HCT116 (cell line): ENCODE results near the gene EPHB2. TPM values are rescaled to one million over a fixed set of nuclear protein-coding genes. Genes with fewer than 3 reads are reported as not detected.

ENCODE experiments used
- ATAC-seq: fragments of 200-7000 bp; cut with Tn5 transposase; 2 replicates; pipeline ENCODE4 v1.9.1; 2020; ENCODE audit warnings: mild to moderate bottlenecking, moderate library complexity
- BruUV-seq: library from RNA; stranded (reverse); fragments of 400-500 nt; replicated peaks from 2 replicates; lab custom pipeline; 2021; lab: Mats Ljungman, UMichigan
- CTCF ChIA-PET: fragments of 300-600 bp; sonication (Branson Sonifier 250); formaldehyde crosslinking; loops from one replicate; lab custom pipeline; 2021; ENCODE audit warnings: antibody characterized with exemption; lab: Charles Lee
- POLR2A ChIA-PET: fragments of 300-600, 350-600 bp; sonication (Branson Sonifier 250); formaldehyde crosslinking; loops from one replicate; lab custom pipeline; 2021; ENCODE audit warnings: antibody characterized with exemption; lab: Charles Lee
- RAD21 ChIA-PET, 2 experiments: fragments of 300-600 bp; sonication (Branson Sonifier 250); formaldehyde crosslinking; loops; one replicate each; lab custom pipeline; 2023; ENCODE audit warnings: low total read pairs in 2 of 2; ENCODE audit not compliant: uncharacterized antibody in 2 of 2, unreplicated experiment in 2 of 2, low non-redundant PET in 1 of 2; lab: Charles Lee
- DNase-seq: peaks from one replicate; pipeline ENCODE4 v3.0.0-alpha.2; 2010; ENCODE audit warnings: low read depth, low spot score
- H2AFZ ChIP-seq: fragments of 200-600 bp; shearing (Covaris generic), sonication (generic); 2 replicates; pipeline ENCODE4 v1.6.1; 2017; ENCODE audit warnings: low read depth, mixed run types, mixed read lengths, antibody characterized with exemption, low read length; ENCODE audit not compliant: poor library complexity, severe bottlenecking
- H3K27ac ChIP-seq: 2 replicates; pipeline ENCODE4 v1.5.1; 2012; ENCODE audit warnings: low read depth, low read length
- H3K27me3 ChIP-seq: fragments of 200-600 bp; sonication (generic); 2 replicates; pipeline ENCODE4 v1.6.1; 2016; ENCODE audit warnings: mixed run types, low read length, mixed read lengths; ENCODE audit not compliant: insufficient read depth
- H3K36me3 ChIP-seq, 2 experiments: fragments of 200-500 bp in 1 of 2; fragments of 200-600 bp in 1 of 2; sonication (Bioruptor generic) in 1 of 2; sonication (generic) in 1 of 2; 2 replicates each; pipeline versions ENCODE4 v1.5.1 to v1.6.1; 2014 to 2016; ENCODE audit warnings: low read length in 2 of 2, inconsistent platforms in 1 of 2, mixed read lengths in 1 of 2, mixed run types in 1 of 2; ENCODE audit not compliant: insufficient read depth in 2 of 2, control insufficient read depth in 1 of 2
- H3K4me1 ChIP-seq, 2 experiments: fragments of 200-600 bp in 1 of 2; sonication (generic) in 1 of 2; 2 replicates each; pipeline versions ENCODE4 v1.5.1 to v1.6.1; 2012 to 2017; ENCODE audit warnings: low read length in 2 of 2, inconsistent platforms in 1 of 2, mild to moderate bottlenecking in 1 of 2, mixed read lengths in 1 of 2, mixed run types in 1 of 2, moderate library complexity in 1 of 2; ENCODE audit not compliant: insufficient read depth in 2 of 2, control insufficient read depth in 1 of 2
- H3K4me2 ChIP-seq: fragments of 200-600 bp; sonication (generic); 2 replicates; pipeline ENCODE4 v1.6.1; 2017; ENCODE audit warnings: mixed run types, low read length, mixed read lengths
- H3K4me3 ChIP-seq, 2 experiments: fragments of 200-600 bp in 1 of 2; sonication (generic) in 1 of 2; replicated peaks in 1 of 2; 2 replicates each; pipeline ENCODE4 v1.5.1; 2011 to 2016; ENCODE audit warnings: low read length in 2 of 2, control low read depth in 1 of 2, low read depth in 1 of 2, mild to moderate bottlenecking in 1 of 2, mixed read lengths in 1 of 2, mixed run types in 1 of 2
- H3K79me2 ChIP-seq: fragments of 200-600 bp; sonication (generic); 2 replicates; pipeline ENCODE4 v1.6.1; 2017; ENCODE audit warnings: mild to moderate bottlenecking, mixed run types, low read length, moderate library complexity, mixed read lengths; ENCODE audit not compliant: insufficient read depth
- H3K9ac ChIP-seq: fragments of 200-600 bp; sonication (generic); 2 replicates; pipeline ENCODE4 v1.6.1; 2016; ENCODE audit warnings: low read length, mixed read lengths
- H3K9me2 ChIP-seq: fragments of 200-600 bp; sonication (generic), shearing (Covaris generic); 2 replicates; pipeline ENCODE4 v1.6.1; 2017; ENCODE audit warnings: mixed run types, mild to moderate bottlenecking, moderate library complexity; ENCODE audit not compliant: insufficient read depth
- H3K9me3 ChIP-seq, 2 experiments: fragments of 200-500 bp in 1 of 2; fragments of 200-600 bp in 1 of 2; sonication (Bioruptor generic) in 1 of 2; sonication (generic) in 1 of 2; 2 replicates each; pipeline ENCODE4 v1.6.1; 2014 to 2017; ENCODE audit warnings: low read length in 2 of 2, mixed read lengths in 2 of 2, inconsistent platforms in 1 of 2, low read depth in 1 of 2, mild to moderate bottlenecking in 1 of 2, mixed run types in 1 of 2, moderate library complexity in 1 of 2; ENCODE audit not compliant: control insufficient read depth in 1 of 2, insufficient read depth in 1 of 2
- H4K20me1 ChIP-seq: fragments of 200-600 bp; sonication (generic), shearing (Covaris generic); 2 replicates; pipeline ENCODE4 v1.6.1; 2017; ENCODE audit warnings: mixed run types, mild to moderate bottlenecking, moderate library complexity; ENCODE audit not compliant: insufficient read depth
- CBX3 ChIP-seq: IDR thresholded peaks from 2 replicates; pipeline ENCODE4 v1.6.1; 2012; ENCODE audit warnings: low read depth
- CEBPB ChIP-seq: IDR thresholded peaks from 2 replicates; pipeline ENCODE4 v1.6.1; 2012; ENCODE audit warnings: low read depth
- EGR1 ChIP-seq: IDR thresholded peaks from 2 replicates; pipeline ENCODE4 v1.6.1; 2012; ENCODE audit warnings: low read depth
- ELF1 ChIP-seq: IDR thresholded peaks from 2 replicates; pipeline ENCODE4 v1.6.1; 2012; ENCODE audit warnings: low read depth, borderline replicate concordance
- EZH2 ChIP-seq: fragments of 200-600 bp; sonication (generic); IDR thresholded peaks from 2 replicates; pipeline ENCODE4 v1.6.1; 2017; ENCODE audit warnings: antibody characterized with exemption, mixed run types
- FOSL1 ChIP-seq: IDR thresholded peaks from 2 replicates; pipeline ENCODE4 v1.6.1; 2012; ENCODE audit warnings: low read depth
- JUND ChIP-seq: IDR thresholded peaks from 2 replicates; pipeline ENCODE4 v1.6.1; 2012
- POLR2AphosphoS5 ChIP-seq: IDR thresholded peaks from 2 replicates; pipeline ENCODE4 v1.6.1; 2011; ENCODE audit warnings: mild to moderate bottlenecking, low read depth, low read length, moderate library complexity
- RAD21 ChIP-seq: IDR thresholded peaks from 2 replicates; pipeline ENCODE4 v1.6.1; 2012; ENCODE audit warnings: low read depth, mild to moderate bottlenecking
- SIN3A ChIP-seq: IDR thresholded peaks from 2 replicates; pipeline ENCODE4 v1.6.1; 2012; ENCODE audit warnings: low read depth
- SP1 ChIP-seq: IDR thresholded peaks from 2 replicates; pipeline ENCODE4 v1.6.1; 2012; ENCODE audit warnings: low read depth
- SRF ChIP-seq: IDR thresholded peaks from 2 replicates; pipeline ENCODE4 v1.6.1; 2012; ENCODE audit warnings: low read depth
- ZFX ChIP-seq: fragments of 450-650 bp; IDR thresholded peaks from 2 replicates; pipeline ENCODE4 v1.6.1; 2017
- ZNF274 ChIP-seq: fragments of 200-500 bp; sonication (Bioruptor generic); IDR thresholded peaks from 2 replicates; pipeline ENCODE4 v1.6.1; 2014; ENCODE audit warnings: mild to moderate bottlenecking, low read depth, low read length, inconsistent platforms
- intact Hi-C: fragments of 100-400 bp; cut with micrococcal nuclease; formaldehyde crosslinking; loops from 2 replicates; pipeline ENCODE4 v1.10.0; 2022
- total RNA-seq: library from RNA; stranded (reverse); gene quantifications from one replicate; pipeline ENCODE4 v1.2.1, GENCODE V29; 2021; ENCODE audit not compliant: unreplicated experiment
- TF ChIP-seq, protein P1 (sequence below): IDR thresholded peaks from 2 replicates; pipeline ENCODE4 v1.6.1; 2011; ENCODE audit warnings: mild to moderate bottlenecking, low read length, moderate library complexity; ENCODE audit not compliant: insufficient replicate concordance; ENCODE audit errors: extremely low read depth
- TF ChIP-seq, protein P2 (sequence below): IDR thresholded peaks from 2 replicates; pipeline ENCODE4 v1.6.1; 2012
- TF ChIP-seq, protein P3 (sequence below), 3 experiments: fragments of 200-600 bp in 1 of 3; sonication (generic) in 1 of 3; IDR thresholded peaks in 2 of 3; conservative IDR thresholded peaks in 1 of 3; 2 replicates each; pipeline ENCODE4 v1.5.1; 2012 to 2017; ENCODE audit warnings: low read depth in 2 of 3, low read length in 2 of 3, antibody characterized with exemption in 1 of 3, borderline replicate concordance in 1 of 3, control low read depth in 1 of 3, mild to moderate bottlenecking in 1 of 3, mixed read lengths in 1 of 3, mixed run types in 1 of 3, moderate library complexity in 1 of 3; ENCODE audit not compliant: insufficient read depth in 1 of 3
- TF ChIP-seq, protein P4 (sequence below): IDR thresholded peaks from 2 replicates; pipeline ENCODE4 v1.6.1; 2012

EPHB2 gene
- total RNA-seq, 1 experiment from 2014 or later: 19.5 TPM

DNA sequence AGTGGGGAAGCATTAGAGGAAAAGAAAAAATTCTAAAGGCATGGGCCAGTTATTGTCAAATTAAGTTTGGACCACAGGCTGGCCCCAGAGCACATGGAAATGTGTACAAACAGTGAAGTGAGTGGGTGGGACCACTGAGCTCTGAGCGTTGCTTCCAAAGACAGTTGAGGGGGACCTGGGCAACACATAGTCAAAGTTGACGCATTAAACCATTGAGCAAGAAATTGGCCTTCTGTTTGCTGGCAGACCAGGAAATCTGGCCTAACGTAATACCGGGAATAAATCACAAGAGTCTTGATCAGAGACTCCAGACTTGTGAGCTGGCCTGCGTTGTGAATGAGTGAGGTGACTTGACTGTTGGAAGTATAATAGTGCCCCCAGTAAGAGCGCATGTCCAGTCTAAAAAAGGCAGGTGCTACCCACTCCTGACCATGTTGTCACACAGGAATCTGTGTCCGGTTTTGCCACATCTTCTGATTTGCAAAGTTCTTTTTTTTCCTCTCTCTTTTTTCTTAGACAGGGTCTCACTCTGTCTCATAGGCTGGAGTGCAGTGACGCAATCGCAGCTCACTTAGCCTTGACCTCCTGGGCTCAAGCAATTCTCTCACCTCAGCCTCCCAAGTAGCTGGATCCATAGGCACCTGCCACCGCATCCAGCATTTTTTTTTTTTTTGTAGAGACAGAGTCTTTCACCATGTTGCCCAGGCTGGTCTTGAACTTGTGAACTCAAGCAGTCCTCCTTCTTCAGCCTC, 10.7 kb downstream of the EPHB2 start:
- Histone ChIP-seq H3K4me3 (no peak overlapping the region), H3K79me2 (no peaks in the 10 kb centered on the region), H4K20me1 (no peaks in the 10 kb centered on the region), H3K9me3 (no peaks in the 10 kb centered on the region), H3K4me2 (no peak overlapping the region), H3K27ac (no peak overlapping the region), H3K36me3 (no peaks in the 10 kb centered on the region), H3K9ac (no peak overlapping the region), H3K4me1 (no peaks in the 10 kb centered on the region), H2AFZ (no peak overlapping the region), H3K27me3 (no peaks in the 10 kb centered on the region), H3K9me2 (no peaks in the 10 kb centered on the region)
- intact Hi-C loops: no loop called here
- no peak for ATAC-seq
- CTCF ChIA-PET: no interaction called here
- no peak for DNase-seq
- BruUV-seq: no TSS peak
- TF ChIP-seq JUND: no peak
- TF ChIP-seq, protein P1, sequence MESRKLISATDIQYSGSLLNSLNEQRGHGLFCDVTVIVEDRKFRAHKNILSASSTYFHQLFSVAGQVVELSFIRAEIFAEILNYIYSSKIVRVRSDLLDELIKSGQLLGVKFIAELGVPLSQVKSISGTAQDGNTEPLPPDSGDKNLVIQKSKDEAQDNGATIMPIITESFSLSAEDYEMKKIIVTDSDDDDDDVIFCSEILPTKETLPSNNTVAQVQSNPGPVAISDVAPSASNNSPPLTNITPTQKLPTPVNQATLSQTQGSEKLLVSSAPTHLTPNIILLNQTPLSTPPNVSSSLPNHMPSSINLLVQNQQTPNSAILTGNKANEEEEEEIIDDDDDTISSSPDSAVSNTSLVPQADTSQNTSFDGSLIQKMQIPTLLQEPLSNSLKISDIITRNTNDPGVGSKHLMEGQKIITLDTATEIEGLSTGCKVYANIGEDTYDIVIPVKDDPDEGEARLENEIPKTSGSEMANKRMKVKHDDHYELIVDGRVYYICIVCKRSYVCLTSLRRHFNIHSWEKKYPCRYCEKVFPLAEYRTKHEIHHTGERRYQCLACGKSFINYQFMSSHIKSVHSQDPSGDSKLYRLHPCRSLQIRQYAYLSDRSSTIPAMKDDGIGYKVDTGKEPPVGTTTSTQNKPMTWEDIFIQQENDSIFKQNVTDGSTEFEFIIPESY: no peak
- TF ChIP-seq SIN3A: no peak
- TF ChIP-seq, protein P2, sequence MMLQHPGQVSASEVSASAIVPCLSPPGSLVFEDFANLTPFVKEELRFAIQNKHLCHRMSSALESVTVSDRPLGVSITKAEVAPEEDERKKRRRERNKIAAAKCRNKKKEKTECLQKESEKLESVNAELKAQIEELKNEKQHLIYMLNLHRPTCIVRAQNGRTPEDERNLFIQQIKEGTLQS: no peak
- TF ChIP-seq EZH2: no peak
- TF ChIP-seq SP1: no peak
- TF ChIP-seq SRF: no peak
- no peak for TF ChIP-seq FOSL1
- TF ChIP-seq, protein P3, sequence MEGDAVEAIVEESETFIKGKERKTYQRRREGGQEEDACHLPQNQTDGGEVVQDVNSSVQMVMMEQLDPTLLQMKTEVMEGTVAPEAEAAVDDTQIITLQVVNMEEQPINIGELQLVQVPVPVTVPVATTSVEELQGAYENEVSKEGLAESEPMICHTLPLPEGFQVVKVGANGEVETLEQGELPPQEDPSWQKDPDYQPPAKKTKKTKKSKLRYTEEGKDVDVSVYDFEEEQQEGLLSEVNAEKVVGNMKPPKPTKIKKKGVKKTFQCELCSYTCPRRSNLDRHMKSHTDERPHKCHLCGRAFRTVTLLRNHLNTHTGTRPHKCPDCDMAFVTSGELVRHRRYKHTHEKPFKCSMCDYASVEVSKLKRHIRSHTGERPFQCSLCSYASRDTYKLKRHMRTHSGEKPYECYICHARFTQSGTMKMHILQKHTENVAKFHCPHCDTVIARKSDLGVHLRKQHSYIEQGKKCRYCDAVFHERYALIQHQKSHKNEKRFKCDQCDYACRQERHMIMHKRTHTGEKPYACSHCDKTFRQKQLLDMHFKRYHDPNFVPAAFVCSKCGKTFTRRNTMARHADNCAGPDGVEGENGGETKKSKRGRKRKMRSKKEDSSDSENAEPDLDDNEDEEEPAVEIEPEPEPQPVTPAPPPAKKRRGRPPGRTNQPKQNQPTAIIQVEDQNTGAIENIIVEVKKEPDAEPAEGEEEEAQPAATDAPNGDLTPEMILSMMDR (IDR thresholded peaks at IDR 0.05 in 2 of 3, conservative IDR thresholded peaks at IDR 0.05 in 1 of 3; ENCODE audit: borderline replicate concordance in 1 of 3, insufficient read depth in 1 of 3, low read depth in 2 of 3, low read length in 2 of 3): no peak
- TF ChIP-seq POLR2AphosphoS5: no peak
- no peak for TF ChIP-seq EGR1
- no peak for TF ChIP-seq RAD21
- no peak for TF ChIP-seq ELF1
- TF ChIP-seq, protein P4, sequence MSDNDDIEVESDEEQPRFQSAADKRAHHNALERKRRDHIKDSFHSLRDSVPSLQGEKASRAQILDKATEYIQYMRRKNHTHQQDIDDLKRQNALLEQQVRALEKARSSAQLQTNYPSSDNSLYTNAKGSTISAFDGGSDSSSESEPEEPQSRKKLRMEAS: no peak
- no peak for TF ChIP-seq ZFX
- TF ChIP-seq CBX3: no peak
- TF ChIP-seq ZNF274: no peak
- no peak for TF ChIP-seq CEBPB
- RAD21 ChIA-PET: no interaction called here
- POLR2A ChIA-PET: no interaction called here
